Mesenchymal stem cell (in vitro differentiated cells and primary cell): ENCODE measurements around the gene STK16.

Source experiments
- DNase-seq: peaks from one replicate; pipeline ENCODE4 v3.0.0-alpha.2; 2013
- H2AFZ ChIP-seq: one replicate; pipeline ENCODE4 v1.6.1; 2013; ENCODE audit warnings: low read depth, mild to moderate bottlenecking, control low read depth, inconsistent platforms, low read length, moderate library complexity
- H2AK5ac ChIP-seq: 2 replicates; pipeline ENCODE4 v1.6.1; 2013; ENCODE audit warnings: low read length, moderate library complexity, mild to moderate bottlenecking, inconsistent platforms; ENCODE audit not compliant: severe bottlenecking
- H2BK120ac ChIP-seq: one replicate; pipeline ENCODE4 v1.6.1; 2013; ENCODE audit warnings: low read depth, mild to moderate bottlenecking, inconsistent platforms, low read length, moderate library complexity
- H2BK12ac ChIP-seq, 2 experiments: one replicate each; pipeline ENCODE4 v1.6.1; 2013; ENCODE audit warnings: inconsistent platforms in 2 of 2, low read length in 2 of 2, mild to moderate bottlenecking in 2 of 2, moderate library complexity in 2 of 2, control low read depth in 1 of 2
- H2BK15ac ChIP-seq: one replicate; pipeline ENCODE4 v1.6.1; 2013; ENCODE audit warnings: mild to moderate bottlenecking, low read depth, inconsistent platforms; ENCODE audit not compliant: poor library complexity, severe bottlenecking
- H2BK5ac ChIP-seq: 2 replicates; pipeline ENCODE4 v1.6.1; 2013; ENCODE audit warnings: low read depth, mild to moderate bottlenecking, low read length, control low read depth, inconsistent platforms; ENCODE audit not compliant: poor library complexity, severe bottlenecking
- H3K14ac ChIP-seq, 2 experiments: one replicate each; pipeline ENCODE4 v1.6.1; 2013; ENCODE audit warnings: inconsistent platforms in 2 of 2, low read length in 2 of 2, control low read depth in 1 of 2, mild to moderate bottlenecking in 1 of 2, moderate library complexity in 1 of 2
- H3K18ac ChIP-seq, 2 experiments: one replicate each; pipeline ENCODE4 v1.6.1; 2013; ENCODE audit warnings: inconsistent platforms in 2 of 2, low read length in 2 of 2, control low read depth in 1 of 2, low read depth in 1 of 2, mild to moderate bottlenecking in 1 of 2
- H3K23ac ChIP-seq, 2 experiments: one replicate each; pipeline ENCODE4 v1.6.1; 2013; ENCODE audit warnings: inconsistent platforms in 2 of 2, low read length in 2 of 2, mild to moderate bottlenecking in 2 of 2, moderate library complexity in 2 of 2, control low read depth in 1 of 2
- H3K27ac ChIP-seq: 2 replicates; pipeline ENCODE4 v1.5.1; 2013; ENCODE audit warnings: mild to moderate bottlenecking, moderate library complexity, low read length, control low read depth, inconsistent platforms; ENCODE audit not compliant: poor library complexity, severe bottlenecking
- H3K27me3 ChIP-seq, 2 experiments: 2 replicates each; pipeline versions ENCODE4 v1.6.1 to v1.7.0; 2013; ENCODE audit warnings: low read length in 2 of 2, mild to moderate bottlenecking in 2 of 2, moderate library complexity in 2 of 2, control low read depth in 1 of 2, inconsistent platforms in 1 of 2; ENCODE audit not compliant: control insufficient read depth in 1 of 2, insufficient read depth in 1 of 2
- H3K36me3 ChIP-seq, 2 experiments: 2 replicates each; pipeline versions ENCODE4 v1.6.1 to v1.7.0; 2013; ENCODE audit warnings: low read length in 2 of 2, control low read depth in 1 of 2, inconsistent platforms in 1 of 2, low read depth in 1 of 2, mild to moderate bottlenecking in 1 of 2; ENCODE audit not compliant: insufficient read depth in 2 of 2, control insufficient read depth in 1 of 2
- H3K4ac ChIP-seq, 2 experiments: one replicate each; pipeline ENCODE4 v1.6.1; 2013; ENCODE audit warnings: inconsistent platforms in 2 of 2, low read length in 2 of 2, mild to moderate bottlenecking in 2 of 2, moderate library complexity in 2 of 2, control low read depth in 1 of 2, low read depth in 1 of 2
- H3K4me1 ChIP-seq: 2 replicates; pipeline ENCODE4 v1.6.1; 2013; ENCODE audit warnings: low read depth, low read length, control low read depth; ENCODE audit not compliant: control insufficient read depth, insufficient read depth
- H3K4me2 ChIP-seq: 2 replicates; pipeline ENCODE4 v1.6.1; 2013; ENCODE audit warnings: low read length, mild to moderate bottlenecking, inconsistent platforms; ENCODE audit not compliant: poor library complexity, severe bottlenecking
- H3K4me3 ChIP-seq, 2 experiments: 2 replicates each; pipeline versions ENCODE4 v1.5.1 to v1.7.0; 2013; ENCODE audit warnings: low read length in 2 of 2, mild to moderate bottlenecking in 2 of 2, control low read depth in 1 of 2, low read depth in 1 of 2; ENCODE audit not compliant: insufficient read depth in 1 of 2
- H3K79me1 ChIP-seq: replicated peaks from 2 replicates; pipeline ENCODE4 v1.6.1; 2013; ENCODE audit warnings: mild to moderate bottlenecking, control low read depth, low read length, inconsistent platforms; ENCODE audit not compliant: poor library complexity, severe bottlenecking
- H3K9ac ChIP-seq: 2 replicates; pipeline ENCODE4 v1.7.0; 2013; ENCODE audit warnings: mild to moderate bottlenecking, low read length, moderate library complexity
- H3K9me3 ChIP-seq: 2 replicates; pipeline ENCODE4 v1.7.0; 2013; ENCODE audit warnings: mild to moderate bottlenecking, low read length; ENCODE audit not compliant: control insufficient read depth
- H4K8ac ChIP-seq: one replicate; pipeline ENCODE4 v1.6.1; 2013; ENCODE audit warnings: inconsistent platforms, mild to moderate bottlenecking, low read length, moderate library complexity
- H4K91ac ChIP-seq: one replicate; pipeline ENCODE4 v1.6.1; 2013; ENCODE audit warnings: mild to moderate bottlenecking, low read length, inconsistent platforms
- WGBS: methylation state at CpG from one replicate; pipeline ENCODE4 v1.1.7; 2013; ENCODE audit warnings: mixed read lengths; 5-methylcytosine and 5-hydroxymethylcytosine counted together

Gene STK16

DNA sequence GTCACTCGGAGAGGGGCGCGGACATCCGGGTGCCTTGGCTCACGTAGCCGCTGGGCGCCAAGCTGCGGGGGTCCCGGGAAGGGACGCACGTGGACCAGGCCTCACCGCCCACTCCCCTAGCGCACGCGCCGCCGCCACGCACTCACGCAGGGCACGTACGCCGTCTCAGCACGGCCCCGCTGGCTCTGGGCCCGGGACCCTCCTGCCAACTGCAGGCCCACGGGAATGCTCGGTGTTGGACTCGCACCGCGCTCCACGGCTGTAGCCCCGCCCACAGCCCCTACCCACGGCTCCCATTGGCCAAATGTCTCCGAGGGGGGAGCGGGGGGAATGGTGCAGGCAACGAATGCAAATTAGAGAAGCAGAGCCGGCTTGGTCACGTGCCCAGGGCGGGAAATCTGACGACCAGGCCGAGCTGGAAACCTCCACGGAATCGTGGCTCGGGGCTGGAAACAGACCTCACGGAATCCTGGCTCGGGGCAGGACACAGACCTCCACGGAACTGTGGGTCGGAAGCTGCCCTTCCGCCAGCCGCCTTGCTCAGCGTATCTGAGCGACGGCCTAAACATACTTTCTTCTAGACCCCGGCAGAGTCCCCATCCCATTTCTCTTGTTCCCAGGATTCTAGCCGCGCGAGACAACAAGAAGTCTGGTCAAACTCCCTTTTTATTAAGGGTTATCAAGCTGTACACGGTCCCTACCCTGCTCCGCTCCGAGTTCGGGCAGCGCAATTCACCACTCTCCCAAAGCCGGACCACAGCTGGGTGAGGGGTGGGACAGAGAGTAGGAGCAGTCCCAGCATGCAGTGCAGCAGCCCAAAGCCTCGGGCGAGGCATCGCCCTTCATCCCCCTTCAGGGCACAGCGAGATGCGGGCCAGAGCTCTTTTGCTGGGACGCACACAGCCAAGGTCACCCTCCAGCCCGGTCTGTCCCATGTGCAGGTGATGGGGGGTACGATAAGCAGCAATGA, 26.3 kb upstream of the STK16 start, which contains the start of gene ABCB6:
ABCB6 (minus strand) TSS at position 227 of the 970 bp plus-strand sequence. CDS start 285 bp downstream, outside the sequence.
- H2BK5ac ChIP-seq: peak within 1 kb of the TSS; percentile 21
- H3K79me1 ChIP-seq: peaks cover 27% of the 10 kb centered on the region
- H3K9me3 ChIP-seq: no peaks in the 10 kb centered on the region
- peak within 1 kb of the TSS; percentile 92 for H3K4me2 ChIP-seq
- H3K27ac ChIP-seq: peak within 1 kb of the TSS; percentile 86
- peak within 1 kb of the TSS; percentile 93 for H3K9ac ChIP-seq
- H3K4ac ChIP-seq: peak within 1 kb of the TSS; percentile 83 to 89
- H2BK15ac ChIP-seq: peak within 1 kb of the TSS; percentile 95
- H3K4me3 ChIP-seq: peak within 1 kb of the TSS; percentile 59 to 72
- WGBS: 25% methylated on average over 47 of the region's 71 CpGs
- peak within 1 kb of the TSS; percentile 74 for H2BK120ac ChIP-seq
- peak within 1 kb of the TSS; percentile 31 to 94 for H3K23ac ChIP-seq
- peak within 1 kb of the TSS; percentile 88 for H4K8ac ChIP-seq
- H3K27me3 ChIP-seq: no peaks in the 10 kb centered on the region
- peak within 1 kb of the TSS; percentile 79 to 95 for H3K18ac ChIP-seq
- no peak within 1 kb of the TSS for H2AK5ac ChIP-seq
- H4K91ac ChIP-seq: peak within 1 kb of the TSS; percentile 88
- peak within 1 kb of the TSS; percentile 75 for H2AFZ ChIP-seq
- H2BK12ac ChIP-seq: peak within 1 kb of the TSS; percentile 11 to 64
- peaks cover 15% of the 10 kb centered on the region for H3K4me1 ChIP-seq
- peak; percentile 94 for DNase-seq
- peak within 1 kb of the TSS in 1 of 2 experiments; percentile 88 for H3K14ac ChIP-seq
- H3K36me3 ChIP-seq: peaks cover 66 to 74% of the 10 kb centered on the region in 2 experiments

DNA sequence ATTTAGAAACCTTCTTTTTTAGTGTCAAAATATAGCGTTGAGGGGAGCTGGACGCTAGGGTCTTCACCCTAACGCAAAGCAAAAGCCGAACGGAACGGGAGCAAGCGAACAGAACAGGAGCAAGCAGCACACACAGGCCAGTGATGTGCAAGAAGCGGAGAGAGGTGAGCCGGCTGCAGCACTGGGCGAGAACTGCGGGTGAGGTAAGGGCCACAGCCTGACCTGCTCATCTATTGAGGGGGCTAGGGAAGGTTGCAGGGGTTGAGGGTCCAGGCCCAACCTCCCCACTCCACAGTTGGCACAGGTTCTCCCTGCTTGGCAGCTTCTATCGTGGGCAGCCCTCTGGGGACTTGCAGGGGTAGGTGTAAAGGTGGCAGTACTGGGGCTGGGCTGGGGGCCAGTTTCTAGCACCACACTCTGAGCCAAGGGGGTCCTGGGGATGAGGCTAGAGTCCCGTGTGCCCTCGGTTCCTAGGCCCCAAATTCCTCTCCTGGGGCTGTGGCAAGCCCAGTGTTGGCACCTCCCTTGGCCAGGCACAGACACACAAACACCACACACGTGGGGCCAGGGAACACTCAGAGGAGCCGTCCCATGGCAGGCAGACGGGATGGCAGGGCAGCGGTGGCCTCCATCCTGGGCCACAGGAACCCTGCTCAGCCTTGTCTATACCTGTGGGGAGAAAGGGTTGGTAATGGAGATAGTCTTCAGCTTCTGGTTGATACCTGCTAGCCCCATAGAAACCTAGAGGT, 25.3 kb upstream of the STK16 start:
- Histone ChIP-seq H2BK15ac (no peak overlapping the region), H3K4me2 (no peak overlapping the region), H3K18ac (no peak overlapping the region), H3K14ac (no peak overlapping the region), H2BK120ac (no peak overlapping the region), H3K27me3 (no peaks in the 10 kb centered on the region), H3K4me3 (no peak overlapping the region), H3K23ac (no peak overlapping the region), H4K91ac (no peak overlapping the region), H3K4ac (no peak overlapping the region), H3K79me1 (peaks cover 29% of the 10 kb centered on the region), H3K36me3 (peaks cover 66 to 74% of the 10 kb centered on the region in 2 experiments), H3K9me3 (no peaks in the 10 kb centered on the region), H2AFZ (no peak overlapping the region), H2AK5ac (no peak overlapping the region), H3K4me1 (peaks cover 15% of the 10 kb centered on the region), H3K27ac (no peak overlapping the region), H3K9ac (peak overlapping the region; percentile 93), H2BK5ac (no peak overlapping the region), H4K8ac (no peak overlapping the region), H2BK12ac (no peak overlapping the region)
- DNase-seq: no peak
- WGBS: 97% methylated on average over 17 of the region's 18 CpGs

- Histone ChIP-seq H3K4me2 (no peak overlapping the region), H3K14ac (no peak overlapping the region), H3K4me1 (peaks cover 15% of the 10 kb centered on the region), H3K23ac (no peak overlapping the region), H2BK15ac (no peak overlapping the region), H3K4me3 (no peak overlapping the region), H3K36me3 (peaks cover 73 to 74% of the 10 kb centered on the region in 2 experiments), H3K27me3 (no peaks in the 10 kb centered on the region), H3K9me3 (no peaks in the 10 kb centered on the region), H4K91ac (no peak overlapping the region), H3K9ac (no peak overlapping the region), H2BK120ac (no peak overlapping the region), H2BK5ac (no peak overlapping the region), H3K4ac (no peak overlapping the region), H2AFZ (no peak overlapping the region), H4K8ac (no peak overlapping the region), H3K18ac (no peak overlapping the region), H3K79me1 (peaks cover 38% of the 10 kb centered on the region), H2BK12ac (no peak overlapping the region), H3K27ac (no peak overlapping the region), H2AK5ac (no peak overlapping the region)
- WGBS: 94% methylated on average over 14 of the region's 19 CpGs
- DNase-seq: no peak
Observed at GRCh38 chr2:219220652-219221402, 24.5 kb upstream of the STK16 start.
